Dendritic cell treated with granulocyte-macrophage colony-stimulating factor and Interleukin-4, amounts not matched to agents 40 ng/mL and 50 ng/mL, for 4 days (primary cell): ENCODE results near the gene MYF6.

ENCODE experiments used
- H3K27ac Mint-ChIP-seq: one replicate; pipeline ENCODE4 v1.8.0; 2022; ENCODE audit warnings: mild to moderate bottlenecking, mixed read lengths
- H3K27me3 Mint-ChIP-seq: one replicate; pipeline ENCODE4 v1.8.0; 2022; ENCODE audit warnings: mild to moderate bottlenecking, mixed read lengths
- H3K36me3 Mint-ChIP-seq: one replicate; pipeline ENCODE4 v1.8.0; 2022; ENCODE audit warnings: low read depth, mixed read lengths
- H3K4me1 Mint-ChIP-seq: one replicate; pipeline ENCODE4 v1.8.0; 2022; ENCODE audit warnings: low read depth, mixed read lengths
- H3K4me3 Mint-ChIP-seq: one replicate; pipeline ENCODE4 v1.8.0; 2022; ENCODE audit warnings: mild to moderate bottlenecking, moderate library complexity, mixed read lengths
- H3K9me3 Mint-ChIP-seq: one replicate; pipeline ENCODE4 v1.8.0; 2022; ENCODE audit warnings: mixed read lengths
- intact Hi-C: fragments of 100-400 bp; cut with micrococcal nuclease; formaldehyde crosslinking; loops from one replicate; pipeline ENCODE4 v1.15.0; 2022

The MYF6 gene

GRCh38 chr12:80697270-80697887 is 10.1 kb upstream of the MYF6 start:
- Mint-ChIP-seq H3K4me1 (no peaks in the 10 kb centered on the region), H3K4me3 (no peak overlapping the region), H3K36me3 (no peaks in the 10 kb centered on the region), H3K9me3 (no peaks in the 10 kb centered on the region), H3K27me3 (peaks cover 3% of the 10 kb centered on the region), H3K27ac (no peak overlapping the region)
- intact Hi-C loops = no loop called here

- intact Hi-C loops = no loop called here
- no peak overlapping the region for H3K27ac Mint-ChIP-seq
- H3K9me3 Mint-ChIP-seq = no peaks in the 10 kb centered on the region
- H3K36me3 Mint-ChIP-seq = no peaks in the 10 kb centered on the region
- H3K27me3 Mint-ChIP-seq = peaks cover 3% of the 10 kb centered on the region
- no peaks in the 10 kb centered on the region for H3K4me1 Mint-ChIP-seq
- no peak overlapping the region for H3K4me3 Mint-ChIP-seq
These were observed 9.2 kb upstream of the MYF6 start for GRCh38 chr12:80698256-80698655.

- Mint-ChIP-seq H3K4me1 (no peaks in the 10 kb centered on the region), H3K27me3 (peaks cover 5% of the 10 kb centered on the region), H3K9me3 (no peaks in the 10 kb centered on the region), H3K4me3 (no peak overlapping the region), H3K36me3 (no peaks in the 10 kb centered on the region), H3K27ac (no peak overlapping the region)
- intact Hi-C loops = no loop called here
These were observed 8.4 kb upstream of the MYF6 start for GRCh38 chr12:80698847-80699542.

GRCh38 chr12:80700327-80700726 is 7.1 kb upstream of the MYF6 start:
- H3K4me3 Mint-ChIP-seq = no peak overlapping the region
- no peaks in the 10 kb centered on the region for H3K4me1 Mint-ChIP-seq
- intact Hi-C loops = no loop called here
- H3K27ac Mint-ChIP-seq = no peak overlapping the region
- H3K27me3 Mint-ChIP-seq = peaks cover 6% of the 10 kb centered on the region
- no peaks in the 10 kb centered on the region for H3K36me3 Mint-ChIP-seq
- no peaks in the 10 kb centered on the region for H3K9me3 Mint-ChIP-seq

- Mint-ChIP-seq H3K9me3 (no peaks in the 10 kb centered on the region), H3K27ac (no peak overlapping the region), H3K4me1 (no peaks in the 10 kb centered on the region), H3K27me3 (peaks cover 8% of the 10 kb centered on the region), H3K4me3 (no peak overlapping the region), H3K36me3 (no peaks in the 10 kb centered on the region)
- intact Hi-C loops = no loop called here
These were observed 6.0 kb upstream of the MYF6 start for GRCh38 chr12:80701388-80701787.

- Mint-ChIP-seq H3K27ac (no peak overlapping the region), H3K4me3 (no peak overlapping the region), H3K27me3 (peaks cover 23% of the 10 kb centered on the region), H3K36me3 (no peaks in the 10 kb centered on the region), H3K4me1 (peaks cover under 1% of the 10 kb centered on the region), H3K9me3 (no peaks in the 10 kb centered on the region)
- intact Hi-C loops = no loop called here
These were observed 4.3 kb upstream of the MYF6 start for GRCh38 chr12:80702889-80703805.

- no peaks in the 10 kb centered on the region for H3K9me3 Mint-ChIP-seq
These were observed 3.0 kb upstream of the MYF6 start for GRCh38 chr12:80704420-80704819.

GRCh38 chr12:80707830-80708258 is 410 bp downstream of the MYF6 start:
- Mint-ChIP-seq H3K4me1 (peaks cover 10% of the 10 kb centered on the region), H3K27me3 (peaks cover 54% of the 10 kb centered on the region), H3K9me3 (no peaks in the 10 kb centered on the region), H3K27ac (no peak overlapping the region), H3K36me3 (no peaks in the 10 kb centered on the region), H3K4me3 (no peak overlapping the region)
- intact Hi-C loops = no loop called here

More at GRCh38 chr12:80704420-80704819, 3.0 kb upstream of the MYF6 start:
- H3K4me1 Mint-ChIP-seq = peaks cover 10% of the 10 kb centered on the region
- peaks cover 33% of the 10 kb centered on the region for H3K27me3 Mint-ChIP-seq
- no peak overlapping the region for H3K27ac Mint-ChIP-seq
- no peak overlapping the region for H3K4me3 Mint-ChIP-seq
- no peaks in the 10 kb centered on the region for H3K36me3 Mint-ChIP-seq
- intact Hi-C loops = no loop called here

- no peak overlapping the region for H3K27ac Mint-ChIP-seq
- peaks cover 10% of the 10 kb centered on the region for H3K4me1 Mint-ChIP-seq
- intact Hi-C loops = no loop called here
- peak overlapping the region; percentile 53 for H3K4me3 Mint-ChIP-seq
- H3K27me3 Mint-ChIP-seq = peaks cover 54% of the 10 kb centered on the region
- H3K9me3 Mint-ChIP-seq = no peaks in the 10 kb centered on the region
- no peaks in the 10 kb centered on the region for H3K36me3 Mint-ChIP-seq
These were observed 983 bp downstream of the MYF6 start for GRCh38 chr12:80708259-80708974.

- peaks cover 60% of the 10 kb centered on the region for H3K27me3 Mint-ChIP-seq
- no peak overlapping the region for H3K27ac Mint-ChIP-seq
- intact Hi-C loops = no loop called here
- H3K4me3 Mint-ChIP-seq = peak overlapping the region; percentile 53
- H3K9me3 Mint-ChIP-seq = no peaks in the 10 kb centered on the region
- H3K36me3 Mint-ChIP-seq = no peaks in the 10 kb centered on the region
- peaks cover 10% of the 10 kb centered on the region for H3K4me1 Mint-ChIP-seq
These were observed 1.5 kb downstream of the MYF6 start for GRCh38 chr12:80708975-80709328.

GRCh38 chr12:80709811-80710726 is 2.6 kb downstream of the MYF6 start:
- Mint-ChIP-seq H3K36me3 (no peaks in the 10 kb centered on the region), H3K4me3 (no peak overlapping the region), H3K9me3 (no peaks in the 10 kb centered on the region), H3K4me1 (peaks cover 10% of the 10 kb centered on the region), H3K27ac (no peak overlapping the region), H3K27me3 (peaks cover 69% of the 10 kb centered on the region)
- intact Hi-C loops = no loop called here

- intact Hi-C loops = no loop called here
- H3K27me3 Mint-ChIP-seq = peaks cover 77% of the 10 kb centered on the region
- no peak overlapping the region for H3K4me3 Mint-ChIP-seq
- no peaks in the 10 kb centered on the region for H3K36me3 Mint-ChIP-seq
- no peaks in the 10 kb centered on the region for H3K9me3 Mint-ChIP-seq
- H3K27ac Mint-ChIP-seq = no peak overlapping the region
- H3K4me1 Mint-ChIP-seq = peaks cover 10% of the 10 kb centered on the region
These were observed 3.5 kb downstream of the MYF6 start for GRCh38 chr12:80710727-80711449.
